OCI-M1 (cell line): ENCODE results near the gene TANC2.

Experiments used
- DNase-seq: peaks from one replicate; lab custom pipeline; 2025; lab: John Stamatoyannopoulos, UW

The TANC2 gene

DNA sequence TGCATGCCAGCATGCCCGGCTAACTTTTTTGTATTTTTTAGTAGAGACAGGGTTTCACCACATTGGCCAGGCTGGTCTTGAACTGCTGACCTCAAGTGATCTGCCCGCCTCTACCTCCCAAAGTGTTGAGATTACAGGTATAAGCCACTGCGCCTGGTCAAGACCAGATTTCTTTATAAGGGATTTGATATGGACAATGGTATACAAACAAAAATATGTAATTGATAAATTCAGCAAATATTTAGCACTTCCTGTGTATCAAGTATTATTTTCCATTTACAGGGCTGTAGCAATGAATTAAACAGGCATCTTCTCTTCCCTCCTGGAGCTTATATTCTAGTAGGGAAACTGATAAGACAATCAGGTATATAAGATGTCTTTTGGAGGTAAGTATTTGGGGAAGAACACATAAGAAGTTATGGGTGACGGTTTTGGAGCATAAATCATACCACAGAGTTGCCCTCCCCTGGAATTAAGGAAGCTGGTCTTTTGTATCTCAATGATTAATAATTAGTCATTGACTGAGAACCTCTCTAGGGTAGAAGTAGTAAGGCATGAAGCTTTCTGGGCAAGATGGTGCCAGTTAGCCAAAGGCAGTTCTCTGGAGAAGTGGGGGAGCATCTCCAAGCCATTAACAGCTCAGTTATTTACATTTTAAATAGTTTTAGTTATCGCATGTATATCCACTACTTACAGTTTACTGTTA is 35.8 kb downstream of the TANC2 start:
- DNase-seq: no peak

DNA sequence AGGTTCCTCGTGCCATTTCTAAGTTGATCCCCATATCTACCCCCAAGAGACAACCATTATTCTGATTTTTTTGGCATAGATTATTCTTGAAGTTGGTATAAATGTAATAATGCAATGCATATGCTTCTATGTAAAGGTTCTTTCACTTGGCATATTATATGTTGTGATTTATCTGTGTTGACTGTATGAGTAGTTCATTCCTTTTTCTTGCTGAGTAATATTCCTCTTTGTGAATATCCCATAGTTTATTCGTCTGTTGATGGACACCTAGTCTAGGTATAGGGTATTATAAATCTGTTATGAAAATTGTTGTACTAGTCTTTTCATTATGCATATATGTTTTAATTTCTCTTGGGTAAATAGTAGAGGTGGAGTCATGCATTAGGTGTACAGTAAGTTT is 36.6 kb downstream of the TANC2 start:
- DNase-seq: no peak

DNA sequence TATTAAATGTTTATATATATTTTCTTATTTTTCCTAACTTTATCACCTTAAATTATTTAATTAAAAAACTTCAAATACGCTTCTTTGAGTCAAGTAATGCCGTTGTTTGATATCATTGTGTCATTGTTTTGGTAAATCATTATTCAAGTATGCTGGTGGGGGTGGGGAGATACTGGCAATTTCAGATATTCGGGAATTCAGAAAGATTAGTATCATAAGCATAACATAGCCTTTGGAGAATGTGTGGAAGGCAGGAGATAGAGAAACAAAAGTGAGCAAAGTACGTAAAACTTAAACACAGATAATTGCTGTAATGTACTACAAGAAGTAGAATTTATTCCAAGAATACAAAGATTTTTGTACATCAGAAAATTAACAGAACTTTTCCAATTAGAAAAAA is 49.8 kb downstream of the TANC2 start:
- DNase-seq: no peak
